ENCODE measurements around the gene SPOP.

Gene SPOP

GRCh38 chr17:49598918-49599317 is 79.0 kb downstream of the SPOP start:
- no peak for DNase-seq (ENCODE audit: extremely low read depth, low read depth)
- H3K4me3 ChIP-seq (replicated peaks; ENCODE audit: low read depth, low read length) = no peak overlapping the region
- no peak for TF ChIP-seq CTCF (IDR thresholded peaks at IDR 0.05; ENCODE audit: low read depth, low read length, missing control alignments)

- TF ChIP-seq CTCF (IDR thresholded peaks at IDR 0.05; ENCODE audit: low read depth, low read length, missing control alignments) = no peak
- DNase-seq (ENCODE audit: extremely low read depth, low read depth) = no peak
- H3K4me3 ChIP-seq (replicated peaks; ENCODE audit: low read depth, low read length) = no peak overlapping the region
These were observed 79.8 kb downstream of the SPOP start for GRCh38 chr17:49597928-49598655.

GRCh38 chr17:49597436-49597835 is 80.5 kb downstream of the SPOP start:
- no peak for DNase-seq (ENCODE audit: extremely low read depth, low read depth)
- no peak overlapping the region for H3K4me3 ChIP-seq (replicated peaks; ENCODE audit: low read depth, low read length)
- TF ChIP-seq CTCF (IDR thresholded peaks at IDR 0.05; ENCODE audit: low read depth, low read length, missing control alignments) = no peak

GRCh38 chr17:49596613-49597244 is 81.2 kb downstream of the SPOP start:
- no peak for TF ChIP-seq CTCF (IDR thresholded peaks at IDR 0.05; ENCODE audit: low read depth, low read length, missing control alignments)
- no peak overlapping the region for H3K4me3 ChIP-seq (replicated peaks; ENCODE audit: low read depth, low read length)
- DNase-seq (ENCODE audit: extremely low read depth, low read depth) = no peak

- H3K4me3 ChIP-seq (replicated peaks; ENCODE audit: low read depth, low read length) = no peak overlapping the region
- TF ChIP-seq CTCF (IDR thresholded peaks at IDR 0.05; ENCODE audit: low read depth, low read length, missing control alignments) = no peak
- no peak for DNase-seq (ENCODE audit: extremely low read depth, low read depth)
These were observed 81.9 kb downstream of the SPOP start for GRCh38 chr17:49595980-49596379.

DNA sequence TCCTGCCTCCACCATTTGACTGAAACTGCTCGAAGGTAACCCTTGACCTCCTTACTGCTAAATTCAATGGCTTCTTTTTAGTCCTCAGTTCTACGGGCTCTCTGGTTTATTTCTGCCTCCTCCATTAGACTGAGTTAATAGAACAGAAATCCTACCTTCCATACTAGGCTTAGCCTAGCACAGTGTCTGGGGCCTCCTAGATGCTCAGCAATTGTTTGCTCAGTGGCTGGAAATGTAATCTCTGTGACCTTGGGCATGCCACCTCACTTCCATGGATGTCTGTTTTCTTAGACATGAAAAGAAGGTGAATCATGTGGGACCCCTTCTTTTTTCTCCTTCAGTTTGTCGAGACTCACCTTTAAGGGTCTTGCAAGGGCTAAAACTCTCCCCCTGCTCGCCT is 82.6 kb downstream of the SPOP start:
- DNase-seq (ENCODE audit: extremely low read depth, low read depth) = no peak
- no peak for TF ChIP-seq CTCF (IDR thresholded peaks at IDR 0.05; ENCODE audit: low read depth, low read length, missing control alignments)
- H3K4me3 ChIP-seq (replicated peaks; ENCODE audit: low read depth, low read length) = no peak overlapping the region
